Activated T-cell treated with anti-CD3 and anti-CD28 coated beads, Interleukin-2, amount 50 U/mL, for 4 hours (primary cell): ENCODE data around the gene GOPC. TPM values are rescaled to one million over a fixed set of nuclear protein-coding genes. Genes with fewer than 3 reads are reported as not detected.
A peak's percentile ranks its signal among the peaks of the same experiment; 100 is the strongest.

Source experiments
- ATAC-seq, 2 donors: fragments of 200-7000 bp; cut with Tn5 transposase; one replicate each; pipeline ENCODE4 v1.10.0; 2021
- DNase-seq: peaks from one replicate; pipeline ENCODE4 v3.0.0-alpha.2; 2020
- H3K27me3 Mint-ChIP-seq: one replicate; pipeline ENCODE4 v1.8.0; 2021; ENCODE audit warnings: low read depth, mixed read lengths
- H3K36me3 Mint-ChIP-seq: one replicate; pipeline ENCODE4 v1.8.0; 2022; ENCODE audit warnings: mixed read lengths; ENCODE audit not compliant: insufficient read depth
- H3K4me1 Mint-ChIP-seq: one replicate; pipeline ENCODE4 v1.8.0; 2021; ENCODE audit warnings: low read depth, mixed read lengths
- H3K4me3 Mint-ChIP-seq: one replicate; pipeline ENCODE4 v1.8.0; 2021; ENCODE audit warnings: mild to moderate bottlenecking, moderate library complexity, mixed read lengths
- H3K9me3 Mint-ChIP-seq: one replicate; pipeline ENCODE4 v1.8.0; 2021; ENCODE audit warnings: mixed read lengths
- total RNA-seq, 3 donors: library from RNA; stranded (reverse); gene quantifications; one replicate each; pipeline ENCODE4 v1.2.1, GENCODE V29; 2021

Gene GOPC
- total RNA-seq, 3 donors from 2014 or later = 20.7 to 21.3 (median 20.9) TPM

DNA sequence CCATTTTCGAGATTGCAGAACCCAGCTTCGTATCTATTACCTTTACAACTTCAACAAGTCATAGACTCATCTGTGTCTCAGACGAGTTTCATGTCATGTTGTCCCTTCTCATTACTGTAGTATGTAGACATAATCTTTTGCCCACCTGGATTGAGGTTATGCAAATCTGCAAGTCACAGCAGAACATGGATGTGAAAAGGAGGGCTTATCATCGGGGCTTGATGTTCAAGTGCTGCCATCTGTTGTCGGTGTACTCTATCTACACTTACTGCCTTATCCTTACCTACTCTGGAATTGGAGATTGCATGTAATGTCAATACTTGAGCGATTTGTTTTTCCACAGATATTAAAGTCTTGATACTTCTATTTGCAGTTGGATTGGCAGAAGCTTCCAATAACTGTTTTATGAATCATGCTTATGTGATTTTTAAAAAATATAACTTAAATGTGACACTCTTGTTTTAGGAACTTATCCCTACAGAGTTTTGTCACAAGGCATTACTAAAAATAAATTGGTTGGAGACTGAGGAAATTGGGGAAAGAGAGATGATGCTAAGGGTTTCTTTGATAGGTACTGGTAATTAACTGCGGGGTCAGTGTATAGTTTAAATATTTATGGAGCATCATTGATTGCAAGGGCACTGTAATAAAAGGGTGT lies 3.0 kb upstream of the GOPC start:
- Mint-ChIP-seq H3K4me3 (no peak overlapping the region), H3K4me1 (peaks cover 21% of the 10 kb centered on the region), H3K9me3 (no peaks in the 10 kb centered on the region), H3K36me3 (no peaks in the 10 kb centered on the region), H3K27me3 (peaks cover 13% of the 10 kb centered on the region)
- DNase-seq = peak; percentile 29
- peak; percentile 16 to 19 for ATAC-seq

- Mint-ChIP-seq H3K27me3 (peaks cover 11% of the 10 kb centered on the region), H3K36me3 (peaks cover 2% of the 10 kb centered on the region), H3K9me3 (no peaks in the 10 kb centered on the region), H3K4me1 (peaks cover 32% of the 10 kb centered on the region), H3K4me3 (no peak overlapping the region)
- no peak for DNase-seq
- no peak for ATAC-seq
Measured at GRCh38 chr6:117603821-117604220, 1.5 kb upstream of the GOPC start.

GRCh38 chr6:117602899-117603588 lies 733 bp upstream of the GOPC start:
- Mint-ChIP-seq H3K9me3 (no peaks in the 10 kb centered on the region), H3K4me3 (peak overlapping the region; percentile 99), H3K27me3 (peaks cover 8% of the 10 kb centered on the region), H3K4me1 (peaks cover 38% of the 10 kb centered on the region), H3K36me3 (peaks cover 7% of the 10 kb centered on the region)
- DNase-seq (no peak), ATAC-seq (no peak)

DNA sequence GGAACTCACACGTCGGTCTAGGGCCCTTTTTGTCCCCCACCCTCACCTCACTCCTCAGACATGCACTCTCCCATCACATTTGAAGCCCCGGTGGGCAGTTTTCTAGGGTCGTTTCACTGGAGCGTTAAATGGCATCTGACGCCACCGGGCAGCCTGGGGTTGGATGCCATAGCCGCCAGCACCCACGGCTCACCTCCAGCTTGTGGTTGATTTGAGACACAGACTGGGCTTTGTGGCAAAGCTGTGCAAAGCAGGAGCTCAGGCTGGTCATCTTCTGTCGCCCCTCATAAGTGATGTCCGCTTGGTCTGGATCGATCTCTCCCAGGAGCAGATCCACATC lies 530 bp downstream of the GOPC start:
- H3K4me3 Mint-ChIP-seq = peak overlapping the region; percentile 99
- ATAC-seq = peak; percentile 2
- peaks cover 17% of the 10 kb centered on the region for H3K36me3 Mint-ChIP-seq
- peaks cover 2% of the 10 kb centered on the region for H3K27me3 Mint-ChIP-seq
- DNase-seq = no peak
- peaks cover 44% of the 10 kb centered on the region for H3K4me1 Mint-ChIP-seq
- H3K9me3 Mint-ChIP-seq = no peaks in the 10 kb centered on the region

DNA sequence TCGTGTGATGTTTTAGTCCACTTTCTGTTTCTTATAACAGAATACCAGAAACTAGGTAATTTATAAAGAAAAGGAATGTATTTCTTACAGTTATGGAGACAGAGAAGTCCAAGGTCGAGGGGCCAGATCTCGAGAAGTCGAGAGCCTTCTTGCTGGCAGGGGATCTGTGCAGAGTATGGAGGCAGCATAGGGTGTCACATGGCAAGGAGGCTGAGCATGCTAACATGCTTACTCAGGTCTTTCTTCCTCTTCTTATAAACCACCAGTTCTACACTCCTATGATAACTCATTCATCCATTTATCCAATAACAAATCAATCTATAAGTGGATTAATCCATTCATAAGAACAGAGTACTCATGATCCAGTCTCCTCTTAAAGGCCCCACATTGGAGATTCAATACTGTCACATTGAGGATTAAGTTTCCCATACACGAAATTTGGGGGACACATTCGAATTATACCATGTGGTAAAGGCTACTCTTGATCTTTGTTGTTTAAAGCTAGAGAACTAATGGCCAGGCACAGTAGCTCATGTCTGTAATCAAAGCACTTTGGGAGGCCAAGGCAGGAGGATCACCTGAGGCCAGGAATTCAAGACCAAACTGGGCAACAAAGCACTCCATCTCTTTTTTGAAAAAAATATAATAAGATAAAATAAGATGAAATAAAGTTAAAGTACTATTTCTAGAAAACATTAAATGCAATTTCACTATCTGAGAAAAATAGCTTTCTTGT lies 2.1 kb downstream of the GOPC start:
- peaks cover 52% of the 10 kb centered on the region for H3K4me1 Mint-ChIP-seq

GRCh38 chr6:117597755-117598154 lies 4.6 kb downstream of the GOPC start:
- H3K4me3 Mint-ChIP-seq = no peak overlapping the region
- ATAC-seq (no peak), DNase-seq (no peak)
- H3K36me3 Mint-ChIP-seq = peaks cover 25% of the 10 kb centered on the region
- no peaks in the 10 kb centered on the region for H3K27me3 Mint-ChIP-seq
- H3K9me3 Mint-ChIP-seq = no peaks in the 10 kb centered on the region
- peaks cover 46% of the 10 kb centered on the region for H3K4me1 Mint-ChIP-seq

More for the DNA sequence above, 2.1 kb downstream of the GOPC start:
- Mint-ChIP-seq H3K36me3 (peaks cover 25% of the 10 kb centered on the region), H3K27me3 (no peaks in the 10 kb centered on the region), H3K4me3 (peak overlapping the region; percentile 99), H3K9me3 (no peaks in the 10 kb centered on the region)
- no peak for ATAC-seq
- DNase-seq = no peak

DNA sequence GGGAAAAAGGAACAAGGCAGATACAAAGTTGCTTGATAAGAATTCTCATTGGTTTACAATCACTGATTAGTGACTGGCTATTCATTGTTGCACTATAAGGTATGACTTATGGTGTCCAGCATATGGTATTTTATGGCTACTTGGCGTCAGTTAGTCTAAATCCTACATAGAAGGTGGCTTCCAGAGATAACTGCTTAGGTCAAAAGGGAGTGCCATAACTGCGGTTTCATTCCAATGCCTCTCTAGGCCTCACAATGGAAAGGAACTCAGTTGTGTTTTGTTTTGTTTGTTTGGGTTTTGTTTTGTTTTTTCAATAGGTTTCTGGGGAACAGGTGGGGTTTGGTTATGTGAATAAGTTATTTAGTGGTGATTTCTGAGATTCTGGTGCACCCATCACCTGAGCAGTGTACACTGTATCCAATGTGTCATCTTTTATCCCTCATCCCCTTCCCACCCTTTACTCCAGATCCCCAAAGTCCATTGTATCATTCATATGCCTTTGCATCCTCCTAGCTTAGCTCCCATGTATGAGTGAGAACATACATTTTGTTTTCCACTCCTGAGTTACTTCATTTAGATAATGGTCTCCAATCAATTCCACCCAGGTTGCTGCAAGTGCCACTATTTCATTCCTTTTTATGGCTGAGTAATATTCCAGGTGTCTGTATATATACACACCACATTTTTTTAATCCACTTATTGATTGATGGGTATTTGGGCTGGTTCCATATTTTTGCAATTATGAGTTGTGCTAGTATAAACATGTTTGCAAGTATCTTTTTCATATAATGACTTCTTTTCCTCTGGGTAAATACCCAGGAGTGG lies 7.0 kb downstream of the GOPC start:
- DNase-seq (no peak), ATAC-seq (no peak)
- H3K27me3 Mint-ChIP-seq = no peaks in the 10 kb centered on the region
- no peak overlapping the region for H3K4me3 Mint-ChIP-seq
- peaks cover 30% of the 10 kb centered on the region for H3K36me3 Mint-ChIP-seq
- peaks cover 43% of the 10 kb centered on the region for H3K4me1 Mint-ChIP-seq
- H3K9me3 Mint-ChIP-seq = no peaks in the 10 kb centered on the region

GRCh38 chr6:117592983-117593759 lies 9.1 kb downstream of the GOPC start:
- no peaks in the 10 kb centered on the region for H3K27me3 Mint-ChIP-seq

DNA sequence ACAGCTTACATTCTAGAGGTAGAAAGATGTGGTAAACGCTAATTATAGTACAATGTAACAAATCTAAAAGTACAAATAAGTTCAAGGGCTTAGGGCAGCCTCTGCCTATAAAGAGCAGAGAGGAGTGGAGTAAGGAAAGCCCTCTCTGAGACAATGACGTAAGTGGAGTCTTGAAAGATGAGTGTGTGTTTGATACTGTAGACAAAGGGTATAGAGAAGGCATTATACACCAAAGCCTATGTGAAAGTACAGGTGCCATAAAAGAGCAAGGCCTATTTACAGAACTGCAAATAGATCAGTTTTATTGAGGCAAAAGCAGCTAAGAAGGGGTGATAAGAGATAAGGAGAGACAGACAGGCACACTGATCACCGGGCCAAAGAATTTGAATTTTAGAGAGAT lies 10.9 kb downstream of the GOPC start:
- no peak for ATAC-seq

More at GRCh38 chr6:117592983-117593759, 9.1 kb downstream of the GOPC start:
- H3K4me3 Mint-ChIP-seq = no peak overlapping the region
- peaks cover 33% of the 10 kb centered on the region for H3K36me3 Mint-ChIP-seq
- no peak for ATAC-seq
- peaks cover 30% of the 10 kb centered on the region for H3K4me1 Mint-ChIP-seq
- no peaks in the 10 kb centered on the region for H3K9me3 Mint-ChIP-seq
- DNase-seq = no peak

GRCh38 chr6:117590447-117590846 lies 11.9 kb downstream of the GOPC start:
- Mint-ChIP-seq H3K4me3 (no peak overlapping the region), H3K4me1 (peaks cover 22% of the 10 kb centered on the region), H3K27me3 (no peaks in the 10 kb centered on the region), H3K36me3 (peaks cover 20% of the 10 kb centered on the region), H3K9me3 (no peaks in the 10 kb centered on the region)
- ATAC-seq = no peak
- no peak for DNase-seq

More for the DNA sequence above, 10.9 kb downstream of the GOPC start:
- DNase-seq = no peak
- H3K4me1 Mint-ChIP-seq = peaks cover 24% of the 10 kb centered on the region
- H3K27me3 Mint-ChIP-seq = no peaks in the 10 kb centered on the region
- peaks cover 28% of the 10 kb centered on the region for H3K36me3 Mint-ChIP-seq
- H3K4me3 Mint-ChIP-seq = no peak overlapping the region
- no peaks in the 10 kb centered on the region for H3K9me3 Mint-ChIP-seq

DNA sequence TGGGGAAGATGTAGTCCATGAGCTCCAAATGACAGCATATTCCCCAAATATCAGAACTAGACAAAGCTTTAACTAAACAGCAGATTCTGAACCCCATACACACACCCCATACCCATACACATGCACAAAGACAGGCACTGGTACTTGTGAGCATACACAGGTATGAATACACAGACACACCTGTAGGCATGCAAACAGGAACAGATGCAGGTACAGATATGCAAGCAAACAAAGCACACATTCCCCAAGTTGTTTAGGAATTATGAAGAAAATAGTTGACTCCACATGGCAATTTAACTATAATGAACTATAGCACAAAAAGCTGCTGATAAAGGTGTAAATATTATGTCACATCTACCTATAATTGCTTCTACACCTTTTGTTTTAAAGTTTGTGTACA lies 16.7 kb downstream of the GOPC start:
- Mint-ChIP-seq H3K4me1 (peaks cover 31% of the 10 kb centered on the region), H3K4me3 (no peak overlapping the region), H3K36me3 (peaks cover 28% of the 10 kb centered on the region), H3K9me3 (no peaks in the 10 kb centered on the region), H3K27me3 (no peaks in the 10 kb centered on the region)
- DNase-seq = no peak
- ATAC-seq = no peak

- Mint-ChIP-seq H3K27me3 (no peaks in the 10 kb centered on the region), H3K4me3 (no peak overlapping the region), H3K9me3 (no peaks in the 10 kb centered on the region), H3K36me3 (peaks cover 27% of the 10 kb centered on the region), H3K4me1 (peaks cover under 1% of the 10 kb centered on the region)
- ATAC-seq (no peak), DNase-seq (no peak)
Measured at GRCh38 chr6:117574198-117574597, 28.1 kb downstream of the GOPC start.

- Mint-ChIP-seq H3K27me3 (no peaks in the 10 kb centered on the region), H3K36me3 (peaks cover 27% of the 10 kb centered on the region), H3K4me3 (no peak overlapping the region), H3K4me1 (peaks cover 5% of the 10 kb centered on the region), H3K9me3 (no peaks in the 10 kb centered on the region)
- ATAC-seq (no peak), DNase-seq (no peak)
Measured at GRCh38 chr6:117573006-117573680, 29.2 kb downstream of the GOPC start.
